ENCODE data around the gene C12orf42. TPM values are rescaled to one million over a fixed set of nuclear protein-coding genes. Genes with fewer than 3 reads are reported as not detected.

Gene C12orf42
- total RNA-seq, 1 experiment from 2014 or later: 0.37 TPM

DNA sequence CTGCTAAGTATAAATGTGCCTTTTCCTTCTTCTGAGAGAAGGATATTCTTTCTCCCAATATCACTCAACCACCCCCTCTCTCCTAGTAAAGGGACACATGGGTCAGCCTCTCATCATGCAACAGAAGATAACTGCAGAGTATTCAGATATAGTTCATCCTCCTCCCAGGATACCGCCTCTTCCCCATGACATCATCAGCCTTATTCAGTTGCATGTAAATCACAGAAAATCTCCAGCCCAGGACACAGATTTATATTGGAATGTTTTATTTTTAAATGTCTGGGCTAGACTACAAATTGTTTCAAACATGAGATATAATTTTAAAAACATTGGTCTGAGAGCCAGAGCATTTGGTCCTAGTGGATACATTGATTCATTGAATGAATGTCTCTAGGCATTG lies 178.5 kb downstream of the C12orf42 start:
- no peak overlapping the region for H3K4me3 Mint-ChIP-seq
- H3K36me3 Mint-ChIP-seq: no peaks in the 10 kb centered on the region
- peaks cover 8% of the 10 kb centered on the region for H3K9me3 Mint-ChIP-seq
- CTCF ChIA-PET: no interaction called here
- H3K27me3 Mint-ChIP-seq (ENCODE audit: low read depth): no peaks in the 10 kb centered on the region
- POLR2A ChIA-PET: no interaction called here
- H3K4me1 Mint-ChIP-seq: peaks cover 3% of the 10 kb centered on the region; the same call in 1 of the 2 replicates
- TF ChIP-seq ZNF396 (CRISPR knock-in tag; IDR thresholded peaks at IDR 0.05; ENCODE audit: borderline replicate concordance) (no peak), ZNF671 (CRISPR knock-in tag; IDR thresholded peaks at IDR 0.05) (no peak), ZNF532 (CRISPR knock-in tag; IDR thresholded peaks at IDR 0.05; ENCODE audit: borderline replicate concordance) (no peak), AFF4 (CRISPR knock-in tag; IDR thresholded peaks at IDR 0.05; ENCODE audit: borderline replicate concordance) (no peak), ZNF121 (CRISPR knock-in tag; IDR thresholded peaks at IDR 0.05) (no peak), ELF4 (CRISPR knock-in tag; IDR thresholded peaks at IDR 0.05; ENCODE audit: low read depth) (no peak), NFATC4 (CRISPR knock-in tag; IDR thresholded peaks at IDR 0.05) (no peak), NR2C2 (CRISPR knock-in tag; IDR thresholded peaks at IDR 0.05) (no peak), HMGA2 (CRISPR knock-in tag; IDR thresholded peaks at IDR 0.05) (no peak), ZNF416 (CRISPR knock-in tag; IDR thresholded peaks at IDR 0.05) (no peak), CREM (CRISPR knock-in tag; IDR thresholded peaks at IDR 0.05) (no peak), PRDM15 (CRISPR knock-in tag; IDR thresholded peaks at IDR 0.05) (no peak), ZNF317 (CRISPR knock-in tag; IDR thresholded peaks at IDR 0.05; ENCODE audit: borderline replicate concordance, low read depth) (no peak), GABPB1 (CRISPR knock-in tag; IDR thresholded peaks at IDR 0.05) (no peak)
- TF ChIP-seq, protein P1, sequence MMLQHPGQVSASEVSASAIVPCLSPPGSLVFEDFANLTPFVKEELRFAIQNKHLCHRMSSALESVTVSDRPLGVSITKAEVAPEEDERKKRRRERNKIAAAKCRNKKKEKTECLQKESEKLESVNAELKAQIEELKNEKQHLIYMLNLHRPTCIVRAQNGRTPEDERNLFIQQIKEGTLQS (CRISPR knock-in tag; conservative IDR thresholded peaks at IDR 0.05): no peak
- TF ChIP-seq, protein P2, sequence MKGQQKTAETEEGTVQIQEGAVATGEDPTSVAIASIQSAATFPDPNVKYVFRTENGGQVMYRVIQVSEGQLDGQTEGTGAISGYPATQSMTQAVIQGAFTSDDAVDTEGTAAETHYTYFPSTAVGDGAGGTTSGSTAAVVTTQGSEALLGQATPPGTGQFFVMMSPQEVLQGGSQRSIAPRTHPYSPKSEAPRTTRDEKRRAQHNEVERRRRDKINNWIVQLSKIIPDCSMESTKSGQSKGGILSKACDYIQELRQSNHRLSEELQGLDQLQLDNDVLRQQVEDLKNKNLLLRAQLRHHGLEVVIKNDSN (CRISPR knock-in tag; IDR thresholded peaks at IDR 0.05): no peak
- TF ChIP-seq, protein P3, sequence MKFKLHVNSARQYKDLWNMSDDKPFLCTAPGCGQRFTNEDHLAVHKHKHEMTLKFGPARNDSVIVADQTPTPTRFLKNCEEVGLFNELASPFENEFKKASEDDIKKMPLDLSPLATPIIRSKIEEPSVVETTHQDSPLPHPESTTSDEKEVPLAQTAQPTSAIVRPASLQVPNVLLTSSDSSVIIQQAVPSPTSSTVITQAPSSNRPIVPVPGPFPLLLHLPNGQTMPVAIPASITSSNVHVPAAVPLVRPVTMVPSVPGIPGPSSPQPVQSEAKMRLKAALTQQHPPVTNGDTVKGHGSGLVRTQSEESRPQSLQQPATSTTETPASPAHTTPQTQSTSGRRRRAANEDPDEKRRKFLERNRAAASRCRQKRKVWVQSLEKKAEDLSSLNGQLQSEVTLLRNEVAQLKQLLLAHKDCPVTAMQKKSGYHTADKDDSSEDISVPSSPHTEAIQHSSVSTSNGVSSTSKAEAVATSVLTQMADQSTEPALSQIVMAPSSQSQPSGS (CRISPR knock-in tag; IDR thresholded peaks at IDR 0.05; ENCODE audit: borderline replicate concordance, low read depth): no peak
- no peak for DNase-seq (ENCODE audit: low spot score)
- no peak for ATAC-seq
- no peak overlapping the region for H3K27ac Mint-ChIP-seq
